Mucosa of descending colon (tissue), 3 donors: ENCODE measurements around the gene SOX6. TPM values are rescaled to one million over a fixed set of nuclear protein-coding genes. Genes with fewer than 3 reads are reported as not detected.

ENCODE experiments used
- ATAC-seq: fragments of 200-7000 bp; cut with Tn5 transposase; one replicate; pipeline ENCODE4 v1.9.1; 2020; ENCODE audit warnings: mild to moderate bottlenecking, moderate library complexity
- DNase-seq, 3 donors: peaks; one replicate each; pipeline ENCODE4 v3.0.0-alpha.2; 2020
- H3K36me3 ChIP-seq: fragments of 200-600 bp; one replicate; pipeline ENCODE4 v1.8.0; 2021; ENCODE audit warnings: low read depth, mild to moderate bottlenecking
- H3K4me1 ChIP-seq: fragments of 200-600 bp; one replicate; pipeline ENCODE4 v1.8.0; 2021; ENCODE audit warnings: low read depth, mild to moderate bottlenecking
- H3K4me3 ChIP-seq: fragments of 200-600 bp; one replicate; pipeline ENCODE4 v1.8.0; 2021; ENCODE audit warnings: mild to moderate bottlenecking
- H3K9me3 ChIP-seq: fragments of 200-600 bp; one replicate; pipeline ENCODE4 v1.8.0; 2021; ENCODE audit warnings: mild to moderate bottlenecking
- CTCF ChIP-seq: fragments of 200-600 bp; IDR thresholded peaks from one replicate; pipeline ENCODE4 v1.8.0; 2022; ENCODE audit warnings: antibody characterized with exemption, mild to moderate bottlenecking
- intact Hi-C, 2 donors: fragments of 100-400 bp; cut with DNase I in 1 of 2; cut with micrococcal nuclease in 1 of 2; formaldehyde crosslinking; loops; one replicate each; pipeline versions ENCODE4 v1.11.0 to v1.11.1; 2022; cut with DNase I, micrococcal nuclease
- total RNA-seq, 3 donors: library from RNA; stranded (reverse); fragmentation: NEBNext Ultra II Directional in 2 of 3; extraction: Animal tissue kit (Norgen Biotek cat#: 25700) in 2 of 3; gene quantifications; one replicate each; pipeline versions ENCODE4 v1.2.1 to v1.2.4, GENCODE V29; 2021 to 2023
- donor health status: DM: no; HTN: no; CAD: no; lungs with moderate emphysema.
- donor health status: DM: no; HTN: no; CAD: no.
- donor health status: DM: no; HTN: yes; CAD: no.

Gene SOX6
- total RNA-seq, 3 donors from 2014 or later, result 5.8 to 6.5 (median 6.0) TPM

DNA sequence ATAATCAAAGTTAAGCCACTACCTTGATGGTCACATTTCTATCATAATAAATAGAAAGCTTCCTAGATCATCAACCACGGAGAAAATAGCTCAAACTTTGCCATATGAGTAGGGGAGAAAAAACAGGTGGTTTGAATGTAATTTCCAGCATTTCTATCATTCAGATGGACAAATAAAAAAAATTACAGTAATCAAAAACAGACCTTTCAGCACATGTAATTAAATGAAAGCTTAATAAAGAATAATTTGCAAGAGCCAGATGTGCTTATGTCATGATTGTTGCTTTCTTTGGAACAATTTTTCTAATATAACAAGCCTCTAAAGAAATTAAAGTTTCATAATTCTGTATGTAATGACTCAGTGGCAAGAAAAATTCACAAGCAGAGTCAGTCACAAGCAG lies 297.0 kb downstream of the SOX6 start:
- no peak for TF ChIP-seq CTCF
- ATAC-seq, result no peak
- no peaks in the 10 kb centered on the region for H3K4me1 ChIP-seq
- H3K36me3 ChIP-seq, result no peaks in the 10 kb centered on the region
- no peak overlapping the region for H3K4me3 ChIP-seq
- DNase-seq, result no peak
- intact Hi-C loops, result no loop called here
- no peaks in the 10 kb centered on the region for H3K9me3 ChIP-seq

- TF ChIP-seq CTCF, result no peak
- no peaks in the 10 kb centered on the region for H3K36me3 ChIP-seq
- DNase-seq, result no peak
- no peak for ATAC-seq
- no peaks in the 10 kb centered on the region for H3K9me3 ChIP-seq
- no peaks in the 10 kb centered on the region for H3K4me1 ChIP-seq
- no peak overlapping the region for H3K4me3 ChIP-seq
- intact Hi-C loops, result no loop called here
These were observed 297.7 kb downstream of the SOX6 start for GRCh38 chr11:16058671-16059070.

- DNase-seq (no peak), ATAC-seq (no peak)
- H3K9me3 ChIP-seq, result no peaks in the 10 kb centered on the region
- intact Hi-C loops, result no loop called here
- H3K4me3 ChIP-seq, result no peak overlapping the region
- no peaks in the 10 kb centered on the region for H3K36me3 ChIP-seq
- H3K4me1 ChIP-seq, result no peaks in the 10 kb centered on the region
- no peak for TF ChIP-seq CTCF
These were observed 303.6 kb downstream of the SOX6 start for GRCh38 chr11:16052750-16053149.

DNA sequence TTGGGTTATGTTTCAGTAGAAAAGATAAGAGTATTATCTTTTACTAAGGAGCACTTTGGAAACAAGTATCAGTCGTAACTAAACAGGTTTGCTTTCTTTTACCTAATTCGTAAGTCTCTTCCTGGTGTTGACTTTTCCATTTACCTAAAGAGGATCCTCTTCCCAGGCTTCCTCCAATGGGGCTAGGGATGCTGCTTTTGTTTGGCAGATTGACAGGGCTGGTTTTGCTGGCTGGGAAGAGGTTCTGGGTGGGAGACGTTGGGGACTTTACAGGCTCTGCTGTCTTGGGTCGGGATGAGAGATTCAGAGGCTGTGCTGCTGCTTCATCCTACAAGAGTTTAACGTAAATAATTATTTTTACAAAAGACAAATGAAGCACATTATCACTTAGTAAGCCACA lies 306.7 kb downstream of the SOX6 start:
- no peak for ATAC-seq
- no peaks in the 10 kb centered on the region for H3K4me1 ChIP-seq

DNA sequence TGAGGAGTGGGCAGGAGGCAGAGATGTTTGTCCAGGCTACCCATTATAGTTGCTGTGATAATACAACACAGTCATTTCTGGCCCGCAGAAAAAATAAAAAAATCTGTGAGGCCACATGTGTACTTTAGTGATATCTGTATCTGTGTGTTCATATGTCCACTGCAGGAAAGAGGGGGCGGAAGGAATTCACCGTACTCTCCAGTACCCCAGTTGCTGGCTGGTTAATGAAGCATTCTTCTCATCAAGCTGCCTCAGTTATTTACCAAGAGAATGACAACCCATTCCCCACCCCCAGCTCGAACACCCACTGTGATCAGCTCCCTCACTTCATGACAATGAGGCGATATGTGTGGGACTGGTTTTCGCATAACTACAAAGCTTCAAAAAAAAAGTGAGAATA lies 309.3 kb downstream of the SOX6 start:
- no peaks in the 10 kb centered on the region for H3K4me1 ChIP-seq
- TF ChIP-seq CTCF, result no peak
- intact Hi-C loops, result no loop called here
- no peak for ATAC-seq
- no peak overlapping the region for H3K4me3 ChIP-seq
- DNase-seq, result no peak
- H3K9me3 ChIP-seq, result no peaks in the 10 kb centered on the region
- no peaks in the 10 kb centered on the region for H3K36me3 ChIP-seq

More for the DNA sequence above, 306.7 kb downstream of the SOX6 start:
- Histone ChIP-seq H3K9me3 (no peaks in the 10 kb centered on the region), H3K36me3 (no peaks in the 10 kb centered on the region), H3K4me3 (no peak overlapping the region)
- no peak for TF ChIP-seq CTCF
- intact Hi-C loops, result no loop called here
- DNase-seq, result no peak

DNA sequence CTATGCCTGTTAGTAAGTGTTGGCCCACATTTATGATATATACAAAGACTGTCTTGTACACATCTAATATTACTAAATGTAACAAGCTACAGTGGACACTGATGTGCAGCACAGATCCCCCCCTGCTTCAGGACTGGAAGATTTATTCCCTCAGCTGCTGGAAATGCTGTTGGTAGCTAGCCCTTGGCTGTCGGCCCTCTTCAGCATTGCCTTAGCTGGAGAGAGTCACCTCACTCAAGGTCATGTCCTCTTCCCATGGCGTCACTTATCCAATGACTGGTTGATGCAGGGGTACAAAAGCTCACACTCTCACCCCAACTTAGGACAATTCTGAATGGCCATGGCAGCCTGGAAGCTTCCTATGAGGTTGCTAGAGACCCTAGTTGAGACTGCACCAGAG lies 312.7 kb downstream of the SOX6 start:
- no peaks in the 10 kb centered on the region for H3K36me3 ChIP-seq
- ATAC-seq, result no peak
- H3K4me3 ChIP-seq, result no peak overlapping the region
- no peaks in the 10 kb centered on the region for H3K4me1 ChIP-seq
- no peak for DNase-seq
- TF ChIP-seq CTCF, result no peak
- H3K9me3 ChIP-seq, result no peaks in the 10 kb centered on the region
- intact Hi-C loops, result no loop called here
